Fibroblast of mammary gland (primary cell): ENCODE results near the gene DCST1.

Experiments used
- DNase-seq: peaks from one replicate; pipeline ENCODE4 v3.0.0-alpha.2; 2010; ENCODE audit warnings: low read depth
- H3K4me3 ChIP-seq: 2 replicates; pipeline ENCODE4 v1.5.1; 2011; ENCODE audit warnings: low read depth, mild to moderate bottlenecking, low read length, moderate library complexity; ENCODE audit not compliant: control insufficient read depth
- CTCF ChIP-seq: conservative IDR thresholded peaks from 2 replicates; pipeline ENCODE4 v1.5.1; 2011; ENCODE audit warnings: low read depth, low read length, inconsistent platforms; ENCODE audit not compliant: control insufficient read depth, insufficient read depth

Gene DCST1

GRCh38 chr1:155040358-155041093 lies 6.9 kb downstream of the DCST1 start:
- no peak for DNase-seq
- no peak overlapping the region for H3K4me3 ChIP-seq
- no peak for TF ChIP-seq CTCF

DNA sequence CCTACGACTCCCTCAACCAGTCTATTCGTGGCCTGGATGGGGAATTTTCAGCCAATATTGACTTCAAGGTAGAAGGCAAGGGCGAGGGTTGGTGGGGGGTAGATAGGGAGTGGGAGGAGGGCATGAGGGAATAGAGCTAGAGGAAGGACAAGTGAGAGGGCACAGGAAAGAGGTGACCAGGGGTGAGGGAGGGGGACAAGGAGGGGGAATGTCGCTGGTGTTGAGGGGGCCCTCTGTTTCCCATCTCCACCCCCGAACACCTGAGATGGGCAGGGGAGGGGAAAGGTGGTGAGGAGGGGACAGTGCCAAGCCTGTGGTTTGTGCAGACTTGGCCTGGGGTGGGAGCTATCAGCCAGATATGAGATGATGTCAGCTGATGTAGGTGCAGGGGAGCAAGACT lies 9.2 kb downstream of the DCST1 start:
- no peak for TF ChIP-seq CTCF
- no peak for DNase-seq
- no peak overlapping the region for H3K4me3 ChIP-seq

- TF ChIP-seq CTCF: no peak
- DNase-seq: no peak
These were observed 9.7 kb downstream of the DCST1 start for GRCh38 chr1:155043301-155043702.

DNA sequence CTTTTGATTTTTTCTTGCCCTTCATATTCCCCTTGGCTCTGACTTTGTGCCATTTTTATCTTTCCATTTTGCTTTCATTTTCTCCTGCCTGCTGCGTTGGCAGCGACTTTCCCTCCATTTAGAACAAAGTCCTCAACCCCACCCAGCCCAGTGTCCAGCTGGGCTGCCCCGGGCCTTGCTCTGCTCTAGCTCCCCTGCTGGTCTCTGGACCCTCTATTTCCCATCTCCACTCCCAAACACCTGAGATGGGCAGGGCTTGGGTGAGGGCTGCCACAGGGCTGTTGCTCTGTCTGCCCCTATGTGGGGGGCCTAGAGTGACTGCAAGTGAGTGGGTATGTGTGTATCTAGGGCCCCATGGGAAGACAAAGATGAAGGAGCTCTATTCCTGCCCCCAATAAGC lies 10.2 kb downstream of the DCST1 start:
- no peak for TF ChIP-seq CTCF
- H3K4me3 ChIP-seq: no peak overlapping the region
- no peak for DNase-seq

More at GRCh38 chr1:155043301-155043702, 9.7 kb downstream of the DCST1 start:
- no peak overlapping the region for H3K4me3 ChIP-seq

GRCh38 chr1:155044365-155044764 lies 10.7 kb downstream of the DCST1 start:
- no peak overlapping the region for H3K4me3 ChIP-seq
- DNase-seq: no peak
- TF ChIP-seq CTCF: no peak

DNA sequence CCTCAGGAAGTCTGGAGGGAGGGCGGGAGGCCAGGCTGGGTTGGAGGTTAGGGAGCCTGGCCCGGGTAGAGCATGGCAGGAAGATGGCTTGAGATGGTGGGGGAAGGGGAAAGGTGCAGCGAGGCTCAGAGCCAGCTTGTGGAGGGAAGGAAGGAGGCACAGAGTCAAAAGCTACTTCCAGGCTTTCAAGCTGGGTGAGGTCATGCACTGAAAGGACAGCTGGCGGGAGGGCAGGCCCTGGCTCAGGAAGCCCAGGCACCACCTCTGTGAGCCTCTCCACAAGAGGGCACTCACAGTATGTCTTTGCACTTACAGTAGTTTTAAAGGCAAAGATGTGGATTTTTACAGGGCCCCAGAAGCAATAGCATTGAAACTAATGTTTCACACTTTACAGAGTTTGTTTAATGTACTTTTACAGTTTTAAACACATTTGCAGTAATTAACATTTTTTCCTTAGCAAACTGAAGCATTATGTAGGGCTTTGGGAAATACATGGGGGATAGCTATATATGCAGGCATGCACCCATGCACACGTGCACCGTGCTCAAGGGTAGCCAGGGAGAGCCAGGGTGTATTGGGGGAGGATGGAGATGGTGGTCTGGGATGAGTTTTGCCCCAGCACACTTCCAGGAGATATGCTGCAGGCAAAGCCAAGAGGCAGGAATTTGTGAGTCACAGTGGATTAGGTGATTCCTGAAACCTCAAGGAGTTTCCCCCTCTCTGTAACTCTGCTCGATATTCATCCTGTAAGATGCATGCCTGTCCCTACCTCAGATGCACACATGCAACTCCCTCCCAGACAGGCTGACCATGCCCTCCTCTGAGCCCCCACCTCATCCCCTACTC lies 11.4 kb downstream of the DCST1 start:
- no peak overlapping the region for H3K4me3 ChIP-seq
- peak; percentile 81 for TF ChIP-seq CTCF
- DNase-seq: peak; percentile 85
